ENCODE results near the gene GID8. TPM values are rescaled to one million over a fixed set of nuclear protein-coding genes. Genes with fewer than 3 reads are reported as not detected.

The GID8 gene
- total RNA-seq, 1 donor from 2014 or later = 48.7 TPM

- H3K9ac ChIP-seq = no peak overlapping the region
- no peaks in the 10 kb centered on the region for H3K9me3 Mint-ChIP-seq
- no peak for DNase-seq (ENCODE audit: low spot score)
- no peaks in the 10 kb centered on the region for H3K4me1 ChIP-seq
- H3K36me3 Mint-ChIP-seq = no peaks in the 10 kb centered on the region
- no peaks in the 10 kb centered on the region for H3F3A ChIP-seq (ENCODE audit: low read depth)
- H3K27ac ChIP-seq = no peak overlapping the region
- TF ChIP-seq EZH2phosphoT487 (IDR thresholded peaks at IDR 0.05) (no peak), EZH2 (IDR thresholded peaks at IDR 0.05) (no peak), CTCF (IDR thresholded peaks at IDR 0.05) (no peak)
- H3K4me2 ChIP-seq = no peak overlapping the region
- H3K27ac Mint-ChIP-seq = no peak overlapping the region
- no peaks in the 10 kb centered on the region for H3K9me3 ChIP-seq (ENCODE audit: low read depth)
- H4K20me1 ChIP-seq (ENCODE audit: low read depth) = no peaks in the 10 kb centered on the region
- H3K4me3 Mint-ChIP-seq = no peak overlapping the region
- peaks cover 8% of the 10 kb centered on the region for H3K4me1 Mint-ChIP-seq
- H3K36me3 ChIP-seq = no peaks in the 10 kb centered on the region
- H3K4me3 ChIP-seq = no peak overlapping the region
- H3K27me3 ChIP-seq = no peaks in the 10 kb centered on the region
- H3K79me2 ChIP-seq (ENCODE audit: low read depth) = no peaks in the 10 kb centered on the region
- H2AFZ ChIP-seq (replicated peaks) = no peak overlapping the region
- peaks cover 7% of the 10 kb centered on the region for H3K27me3 Mint-ChIP-seq (ENCODE audit: insufficient read depth, low read depth)
These were observed 25.1 kb downstream of the GID8 start for GRCh38 chr20:62962891-62963613.

- DNase-seq (ENCODE audit: low spot score) = no peak
- H3K79me2 ChIP-seq (ENCODE audit: low read depth) = no peaks in the 10 kb centered on the region
- no peak overlapping the region for H2AFZ ChIP-seq (replicated peaks)
- no peaks in the 10 kb centered on the region for H3K4me1 ChIP-seq
- H3K9ac ChIP-seq = no peak overlapping the region
- no peaks in the 10 kb centered on the region for H3F3A ChIP-seq (ENCODE audit: low read depth)
- no peak overlapping the region for H3K4me2 ChIP-seq
- peaks cover 7% of the 10 kb centered on the region for H3K27me3 Mint-ChIP-seq (ENCODE audit: insufficient read depth, low read depth)
- TF ChIP-seq CTCF (IDR thresholded peaks at IDR 0.05) (no peak), EZH2 (IDR thresholded peaks at IDR 0.05) (no peak), EZH2phosphoT487 (IDR thresholded peaks at IDR 0.05) (no peak)
- no peak overlapping the region for H3K27ac Mint-ChIP-seq
- no peaks in the 10 kb centered on the region for H3K9me3 ChIP-seq (ENCODE audit: low read depth)
- H3K4me3 Mint-ChIP-seq = no peak overlapping the region
- H3K4me1 Mint-ChIP-seq = peaks cover 8% of the 10 kb centered on the region
- no peaks in the 10 kb centered on the region for H3K9me3 Mint-ChIP-seq
- H4K20me1 ChIP-seq (ENCODE audit: low read depth) = no peaks in the 10 kb centered on the region
- no peaks in the 10 kb centered on the region for H3K27me3 ChIP-seq
- no peak overlapping the region for H3K4me3 ChIP-seq
- H3K27ac ChIP-seq = no peak overlapping the region
- H3K36me3 ChIP-seq = no peaks in the 10 kb centered on the region
- no peaks in the 10 kb centered on the region for H3K36me3 Mint-ChIP-seq
These were observed 25.9 kb downstream of the GID8 start for GRCh38 chr20:62963614-62964397.

- H3K27me3 ChIP-seq = no peaks in the 10 kb centered on the region
- peaks cover 7% of the 10 kb centered on the region for H3K27me3 Mint-ChIP-seq (ENCODE audit: insufficient read depth, low read depth)
- no peaks in the 10 kb centered on the region for H3K36me3 ChIP-seq
- no peaks in the 10 kb centered on the region for H3K9me3 Mint-ChIP-seq
- H3K79me2 ChIP-seq (ENCODE audit: low read depth) = no peaks in the 10 kb centered on the region
- no peaks in the 10 kb centered on the region for H3K4me1 ChIP-seq
- peaks cover 7% of the 10 kb centered on the region for H3K4me1 Mint-ChIP-seq
- no peak for TF ChIP-seq CTCF (IDR thresholded peaks at IDR 0.05)
- TF ChIP-seq EZH2 (IDR thresholded peaks at IDR 0.05) = no peak
- TF ChIP-seq EZH2phosphoT487 (IDR thresholded peaks at IDR 0.05) = no peak
- no peaks in the 10 kb centered on the region for H3K36me3 Mint-ChIP-seq
- H3K4me3 Mint-ChIP-seq = no peak overlapping the region
- H3K27ac Mint-ChIP-seq = no peak overlapping the region
- no peaks in the 10 kb centered on the region for H3F3A ChIP-seq (ENCODE audit: low read depth)
- no peak for DNase-seq (ENCODE audit: low spot score)
- H3K27ac ChIP-seq = no peak overlapping the region
- no peak overlapping the region for H2AFZ ChIP-seq (replicated peaks)
- H3K4me3 ChIP-seq = no peak overlapping the region
- no peaks in the 10 kb centered on the region for H3K9me3 ChIP-seq (ENCODE audit: low read depth)
- H4K20me1 ChIP-seq (ENCODE audit: low read depth) = no peaks in the 10 kb centered on the region
- H3K9ac ChIP-seq = no peak overlapping the region
- H3K4me2 ChIP-seq = no peak overlapping the region
These were observed 26.8 kb downstream of the GID8 start for GRCh38 chr20:62964700-62965099.

All from neural progenitor cell (in vitro differentiated cells).